ENCODE results near the gene KDF1.

KDF1 gene

GRCh38 chr1:26900815-26901511, 59.3 kb downstream of the KDF1 start:
- Mint-ChIP-seq H3K4me3 (peak overlapping the region; percentile 95), H3K27ac (peak overlapping the region; percentile 97), H3K4me1 (ENCODE audit: low read depth) (peaks cover 35% of the 10 kb centered on the region), H3K9me3 (no peaks in the 10 kb centered on the region), H3K27me3 (no peaks in the 10 kb centered on the region), H3K36me3 (ENCODE audit: low read depth) (peaks cover 12% of the 10 kb centered on the region)

- Mint-ChIP-seq H3K4me3 (peak within 1 kb of the TSS; percentile 95), H3K27ac (peak within 1 kb of the TSS; percentile 97), H3K36me3 (ENCODE audit: low read depth) (peaks cover 15% of the 10 kb centered on the region), H3K9me3 (no peaks in the 10 kb centered on the region), H3K4me1 (ENCODE audit: low read depth) (peaks cover 35% of the 10 kb centered on the region), H3K27me3 (no peaks in the 10 kb centered on the region)
Observed at GRCh38 chr1:26900001-26900814, 60.1 kb downstream of the KDF1 start, which contains the start of gene GPATCH3. TSS of gene GPATCH3 (minus strand) at chr1:26900467. CDS start at chr1:26900442, 25 bp downstream.
